Loucy (cell line): ENCODE results near the gene SH3BP5L.
A peak's percentile ranks its signal among the peaks of the same experiment; 100 is the strongest.
"Not testable (repeated sequence)": the region's sequence is repeated elsewhere in the genome, so short reads cannot be mapped to it uniquely, and the experiment has no call there.

Source experiments
- H2AFZ ChIP-seq: fragments of 200-600 bp; sonication (generic); 2 replicates; pipeline ENCODE4 v1.6.0; 2016; ENCODE audit warnings: antibody characterized with exemption, mild to moderate bottlenecking, low read length, moderate library complexity
- H3F3A ChIP-seq: fragments of 200-600 bp; 2 replicates; pipeline ENCODE4 v1.6.0; 2016; ENCODE audit warnings: antibody characterized with exemption, low read depth, mild to moderate bottlenecking
- H3K27me3 ChIP-seq: fragments of 200-600 bp; sonication (generic); 2 replicates; pipeline ENCODE4 v1.6.1; 2014; ENCODE audit warnings: low read length, mild to moderate bottlenecking; ENCODE audit not compliant: insufficient read depth, poor library complexity, severe bottlenecking
- H3K36me3 ChIP-seq: fragments of 200-600 bp; sonication (generic); 2 replicates; pipeline ENCODE4 v1.6.1; 2016; ENCODE audit warnings: low read length; ENCODE audit not compliant: insufficient read depth
- H3K4me1 ChIP-seq: fragments of 200-600 bp; sonication (generic); 2 replicates; pipeline ENCODE4 v1.5.1; 2014; ENCODE audit warnings: low read length, mild to moderate bottlenecking; ENCODE audit not compliant: insufficient read depth, poor library complexity, severe bottlenecking
- H3K4me2 ChIP-seq: fragments of 200-600 bp; sonication (generic); 2 replicates; pipeline ENCODE4 v1.6.0; 2014; ENCODE audit warnings: antibody characterized with exemption, low read length, low read depth, mild to moderate bottlenecking; ENCODE audit not compliant: poor library complexity, severe bottlenecking
- H3K4me3 ChIP-seq: fragments of 200-600 bp; sonication (generic); 2 replicates; pipeline ENCODE4 v1.5.1; 2014; ENCODE audit warnings: low read length, mild to moderate bottlenecking, mixed read lengths; ENCODE audit not compliant: poor library complexity, severe bottlenecking
- H3K79me2 ChIP-seq: fragments of 200-600 bp; sonication (generic); 2 replicates; pipeline ENCODE4 v1.6.1; 2014; ENCODE audit warnings: low read length; ENCODE audit not compliant: insufficient read depth
- H3K9ac ChIP-seq: fragments of 200-600 bp; sonication (generic); 2 replicates; pipeline ENCODE4 v1.6.0; 2014; ENCODE audit warnings: mild to moderate bottlenecking, low read depth, low read length, moderate library complexity; ENCODE audit not compliant: poor library complexity, severe bottlenecking
- H3K9me2 ChIP-seq: fragments of 200-600 bp; sonication (generic); replicated peaks from 2 replicates; pipeline ENCODE4 v1.6.1; 2016; ENCODE audit warnings: low read depth, low read length, mixed read lengths
- H3K9me3 ChIP-seq: fragments of 200-600 bp; sonication (generic); 2 replicates; pipeline ENCODE4 v1.6.1; 2014; ENCODE audit warnings: mild to moderate bottlenecking, antibody characterized with exemption, low read length, low read depth; ENCODE audit not compliant: insufficient read depth
- H4K20me1 ChIP-seq: fragments of 200-600 bp; sonication (generic); 2 replicates; pipeline ENCODE4 v1.6.0; 2014; ENCODE audit warnings: antibody characterized with exemption, low read length, mild to moderate bottlenecking; ENCODE audit not compliant: insufficient read depth, poor library complexity, severe bottlenecking
- EZH2phosphoT487 ChIP-seq: fragments of 200-600 bp; IDR thresholded peaks from 2 replicates; pipeline ENCODE4 v1.6.1; 2018; ENCODE audit warnings: antibody characterized with exemption, mild to moderate bottlenecking, moderate library complexity, borderline replicate concordance
- TF ChIP-seq, protein P1 (sequence below): fragments of 200-600 bp; sonication (generic); conservative IDR thresholded peaks from 2 replicates; pipeline ENCODE4 v1.5.1; 2014; ENCODE audit warnings: mild to moderate bottlenecking, antibody characterized with exemption, low read length

The SH3BP5L gene

GRCh38 chr1:248837045-248837780, 11.5 kb upstream of the SH3BP5L start:
- Histone ChIP-seq H3K36me3 (no peaks in the 10 kb centered on the region), H3K4me1 (peaks cover 57% of the 10 kb centered on the region), H3K9me2 (no peaks in the 10 kb centered on the region), H3K9ac (peak overlapping the region; percentile 98), H4K20me1 (no peaks in the 10 kb centered on the region), H3K4me2 (peak overlapping the region; percentile 88), H2AFZ (peak overlapping the region; percentile 25), H3K9me3 (no peaks in the 10 kb centered on the region), H3K4me3 (peak overlapping the region; percentile 84), H3K79me2 (peaks cover 33% of the 10 kb centered on the region), H3K27me3 (no peaks in the 10 kb centered on the region), H3F3A (no peaks in the 10 kb centered on the region)
- TF ChIP-seq EZH2phosphoT487, result no peak
- TF ChIP-seq, protein P1, sequence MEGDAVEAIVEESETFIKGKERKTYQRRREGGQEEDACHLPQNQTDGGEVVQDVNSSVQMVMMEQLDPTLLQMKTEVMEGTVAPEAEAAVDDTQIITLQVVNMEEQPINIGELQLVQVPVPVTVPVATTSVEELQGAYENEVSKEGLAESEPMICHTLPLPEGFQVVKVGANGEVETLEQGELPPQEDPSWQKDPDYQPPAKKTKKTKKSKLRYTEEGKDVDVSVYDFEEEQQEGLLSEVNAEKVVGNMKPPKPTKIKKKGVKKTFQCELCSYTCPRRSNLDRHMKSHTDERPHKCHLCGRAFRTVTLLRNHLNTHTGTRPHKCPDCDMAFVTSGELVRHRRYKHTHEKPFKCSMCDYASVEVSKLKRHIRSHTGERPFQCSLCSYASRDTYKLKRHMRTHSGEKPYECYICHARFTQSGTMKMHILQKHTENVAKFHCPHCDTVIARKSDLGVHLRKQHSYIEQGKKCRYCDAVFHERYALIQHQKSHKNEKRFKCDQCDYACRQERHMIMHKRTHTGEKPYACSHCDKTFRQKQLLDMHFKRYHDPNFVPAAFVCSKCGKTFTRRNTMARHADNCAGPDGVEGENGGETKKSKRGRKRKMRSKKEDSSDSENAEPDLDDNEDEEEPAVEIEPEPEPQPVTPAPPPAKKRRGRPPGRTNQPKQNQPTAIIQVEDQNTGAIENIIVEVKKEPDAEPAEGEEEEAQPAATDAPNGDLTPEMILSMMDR, result no peak

DNA sequence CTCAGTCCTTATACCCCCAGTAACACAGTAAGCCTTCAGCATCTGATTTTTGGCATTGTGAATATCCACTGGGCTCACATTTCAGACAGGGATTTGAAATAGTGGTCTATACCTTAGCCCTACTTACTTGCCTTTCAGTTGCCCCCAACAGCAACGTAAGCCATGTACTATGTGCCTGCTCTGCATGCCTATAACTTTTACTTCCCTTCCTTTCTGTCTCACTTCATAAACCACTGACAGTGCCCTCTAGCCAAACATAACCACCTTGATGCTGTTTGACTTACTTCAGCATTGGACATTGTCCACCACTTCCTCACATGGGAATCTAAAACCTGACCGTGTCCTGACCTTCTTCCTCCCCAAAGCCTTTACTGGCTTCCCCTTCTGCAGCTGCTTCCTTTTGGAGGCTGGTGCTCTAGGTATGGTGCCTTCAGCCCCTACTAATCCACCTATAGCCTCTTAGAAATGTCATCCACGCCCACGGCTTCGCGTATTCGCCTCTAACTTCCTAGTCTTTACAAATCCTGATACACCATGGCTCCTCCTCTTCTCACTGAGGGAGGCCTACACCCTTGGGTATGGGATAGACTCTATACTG, 8.7 kb upstream of the SH3BP5L start:
- H3K4me2 ChIP-seq, result peak overlapping the region; percentile 53
- no peaks in the 10 kb centered on the region for H3F3A ChIP-seq
- H3K4me1 ChIP-seq, result peaks cover 35% of the 10 kb centered on the region
- peak overlapping the region; percentile 47 for H3K9ac ChIP-seq
- H2AFZ ChIP-seq, result peak overlapping the region; percentile 61
- peaks cover 6% of the 10 kb centered on the region for H3K79me2 ChIP-seq
- no peaks in the 10 kb centered on the region for H4K20me1 ChIP-seq
- peak overlapping the region; percentile 46 for H3K4me3 ChIP-seq
- no peaks in the 10 kb centered on the region for H3K36me3 ChIP-seq
- H3K9me3 ChIP-seq, result no peaks in the 10 kb centered on the region
- TF ChIP-seq, protein P1, result peak; percentile 23; the same call in 1 of the 2 replicates
- no peak for TF ChIP-seq EZH2phosphoT487
- H3K27me3 ChIP-seq, result no peaks in the 10 kb centered on the region
- no peaks in the 10 kb centered on the region for H3K9me2 ChIP-seq

- H3K27me3 ChIP-seq, result no peaks in the 10 kb centered on the region
- H3K4me3 ChIP-seq, result no peak overlapping the region
- no peaks in the 10 kb centered on the region for H3K9me3 ChIP-seq
- no peak overlapping the region for H2AFZ ChIP-seq
- H3K36me3 ChIP-seq, result no peaks in the 10 kb centered on the region
- no peak overlapping the region for H3K4me2 ChIP-seq
- TF ChIP-seq, protein P1, result no peak
- TF ChIP-seq EZH2phosphoT487, result no peak
- no peaks in the 10 kb centered on the region for H3K9me2 ChIP-seq
- no peaks in the 10 kb centered on the region for H3K79me2 ChIP-seq
- peaks cover 26% of the 10 kb centered on the region for H3K4me1 ChIP-seq
- no peaks in the 10 kb centered on the region for H3F3A ChIP-seq
- H4K20me1 ChIP-seq, result no peaks in the 10 kb centered on the region
- no peak overlapping the region for H3K9ac ChIP-seq
These were observed 6.1 kb upstream of the SH3BP5L start for GRCh38 chr1:248831842-248832241.

GRCh38 chr1:248830718-248831017, 5.0 kb upstream of the SH3BP5L start:
- not testable (repeated sequence) for H2AFZ ChIP-seq, H3K4me3 ChIP-seq, H3K9ac ChIP-seq, H3F3A ChIP-seq, H3K79me2 ChIP-seq, H3K9me2 ChIP-seq, H3K27me3 ChIP-seq, H3K36me3 ChIP-seq, H3K9me3 ChIP-seq, H4K20me1 ChIP-seq, H3K4me2 ChIP-seq
- H3K4me1 ChIP-seq, result peaks cover 29% of the 10 kb centered on the region
